Type B pancreatic cell (in vitro differentiated cells): ENCODE results near the gene ZNF226. TPM values are rescaled to one million over a fixed set of nuclear protein-coding genes. Genes with fewer than 3 reads are reported as not detected.

ENCODE experiments used
- DNase-seq: peaks from one replicate; pipeline ENCODE4 v3.0.0; 2021; ENCODE audit warnings: mixed read lengths; ENCODE audit not compliant: unreplicated experiment; ENCODE audit errors: extremely low spot score
- H3K27ac Mint-ChIP-seq: 2 replicates; pipeline ENCODE4 v1.8.0; 2021; ENCODE audit warnings: mild to moderate bottlenecking, mixed read lengths
- H3K27me3 Mint-ChIP-seq: 2 replicates; pipeline ENCODE4 v1.8.0; 2021; ENCODE audit warnings: mixed read lengths
- H3K36me3 Mint-ChIP-seq: 2 replicates; pipeline ENCODE4 v1.8.0; 2021; ENCODE audit warnings: mixed read lengths
- H3K4me1 Mint-ChIP-seq: one replicate; pipeline ENCODE4 v1.8.0; 2021; ENCODE audit warnings: mixed read lengths; ENCODE audit not compliant: unreplicated experiment
- H3K4me3 Mint-ChIP-seq: 2 replicates; pipeline ENCODE4 v1.8.0; 2021; ENCODE audit warnings: mild to moderate bottlenecking, mixed read lengths
- H3K9me3 Mint-ChIP-seq: 2 replicates; pipeline ENCODE4 v1.8.0; 2021; ENCODE audit warnings: mixed read lengths
- total RNA-seq: library from RNA; stranded (reverse); gene quantifications from 2 replicates; pipeline ENCODE4 v1.2.1, GENCODE V29; 2021; ENCODE audit warnings: low replicate concordance
- TF ChIP-seq, protein P1 (sequence below): fragments of 200-600 bp; sonication (generic); conservative IDR thresholded peaks from 2 replicates; pipeline ENCODE4 v1.5.0; 2021; ENCODE audit warnings: antibody characterized with exemption, mild to moderate bottlenecking

ZNF226 gene
- total RNA-seq, 1 donor from 2014 or later, result 28.8 TPM

- peaks cover 24% of the 10 kb centered on the region for H3K9me3 Mint-ChIP-seq
- no peaks in the 10 kb centered on the region for H3K4me1 Mint-ChIP-seq
These were observed 11.7 kb downstream of the ZNF226 start for GRCh38 chr19:44176590-44176989.

GRCh38 chr19:44180968-44181367 is 16.1 kb downstream of the ZNF226 start:
- H3K36me3 Mint-ChIP-seq, result peaks cover 24% of the 10 kb centered on the region
- H3K27ac Mint-ChIP-seq, result no peak overlapping the region
- H3K9me3 Mint-ChIP-seq, result peaks cover 27% of the 10 kb centered on the region
- no peak overlapping the region for H3K4me3 Mint-ChIP-seq
- no peaks in the 10 kb centered on the region for H3K4me1 Mint-ChIP-seq
- H3K27me3 Mint-ChIP-seq, result no peaks in the 10 kb centered on the region
- no peak for DNase-seq
- TF ChIP-seq, protein P1, sequence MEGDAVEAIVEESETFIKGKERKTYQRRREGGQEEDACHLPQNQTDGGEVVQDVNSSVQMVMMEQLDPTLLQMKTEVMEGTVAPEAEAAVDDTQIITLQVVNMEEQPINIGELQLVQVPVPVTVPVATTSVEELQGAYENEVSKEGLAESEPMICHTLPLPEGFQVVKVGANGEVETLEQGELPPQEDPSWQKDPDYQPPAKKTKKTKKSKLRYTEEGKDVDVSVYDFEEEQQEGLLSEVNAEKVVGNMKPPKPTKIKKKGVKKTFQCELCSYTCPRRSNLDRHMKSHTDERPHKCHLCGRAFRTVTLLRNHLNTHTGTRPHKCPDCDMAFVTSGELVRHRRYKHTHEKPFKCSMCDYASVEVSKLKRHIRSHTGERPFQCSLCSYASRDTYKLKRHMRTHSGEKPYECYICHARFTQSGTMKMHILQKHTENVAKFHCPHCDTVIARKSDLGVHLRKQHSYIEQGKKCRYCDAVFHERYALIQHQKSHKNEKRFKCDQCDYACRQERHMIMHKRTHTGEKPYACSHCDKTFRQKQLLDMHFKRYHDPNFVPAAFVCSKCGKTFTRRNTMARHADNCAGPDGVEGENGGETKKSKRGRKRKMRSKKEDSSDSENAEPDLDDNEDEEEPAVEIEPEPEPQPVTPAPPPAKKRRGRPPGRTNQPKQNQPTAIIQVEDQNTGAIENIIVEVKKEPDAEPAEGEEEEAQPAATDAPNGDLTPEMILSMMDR, result no peak

More at GRCh38 chr19:44176590-44176989, 11.7 kb downstream of the ZNF226 start:
- Mint-ChIP-seq H3K27me3 (no peaks in the 10 kb centered on the region), H3K4me3 (no peak overlapping the region), H3K36me3 (peaks cover 67% of the 10 kb centered on the region), H3K27ac (no peak overlapping the region)
- TF ChIP-seq, protein P1, result no peak
- DNase-seq, result no peak

DNA sequence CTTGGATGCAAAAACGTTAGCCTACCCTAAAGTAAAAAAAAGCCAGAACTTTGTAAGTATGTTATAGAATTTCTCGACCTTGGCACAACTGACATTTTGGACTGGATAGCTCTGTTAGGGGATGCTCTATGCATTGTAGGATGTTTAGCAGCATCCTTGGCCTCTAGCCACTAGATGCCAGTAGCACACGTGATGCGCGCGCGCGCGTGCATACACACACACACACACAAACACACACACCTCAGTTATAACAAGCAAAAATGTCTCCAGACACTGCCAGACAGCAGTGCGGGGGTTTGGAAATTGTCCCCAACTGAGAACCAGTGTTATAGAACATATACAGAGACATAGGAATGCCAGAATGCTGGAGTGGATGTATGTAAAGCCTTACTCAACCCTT is 17.2 kb downstream of the ZNF226 start:
- TF ChIP-seq, protein P1, result no peak
- Mint-ChIP-seq H3K4me3 (no peak overlapping the region), H3K9me3 (peaks cover 16% of the 10 kb centered on the region), H3K27me3 (no peaks in the 10 kb centered on the region), H3K27ac (no peak overlapping the region), H3K4me1 (no peaks in the 10 kb centered on the region), H3K36me3 (peaks cover 12% of the 10 kb centered on the region)
- no peak for DNase-seq

DNA sequence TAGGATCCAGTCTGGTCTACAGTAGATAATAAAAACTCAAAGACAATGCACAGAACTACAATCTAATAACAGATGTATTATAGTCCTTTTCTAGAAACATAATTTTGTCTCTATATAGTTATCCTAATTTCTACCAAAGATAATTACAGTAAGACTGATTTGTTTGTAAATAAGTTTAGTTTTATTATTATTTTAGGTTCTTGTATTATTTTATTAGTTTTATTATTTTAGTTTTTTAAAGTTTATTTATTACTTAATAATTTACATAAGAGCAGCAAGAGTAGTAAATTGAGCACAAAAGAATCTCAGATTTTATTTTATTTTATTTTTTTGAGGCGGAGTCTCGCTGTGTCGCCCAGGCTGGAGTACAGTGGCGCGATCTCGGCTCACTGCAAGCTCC is 25.1 kb downstream of the ZNF226 start:
- no peak for DNase-seq
- TF ChIP-seq, protein P1, result no peak
- H3K4me1 Mint-ChIP-seq, result no peaks in the 10 kb centered on the region
- H3K27me3 Mint-ChIP-seq, result no peaks in the 10 kb centered on the region
- no peak overlapping the region for H3K4me3 Mint-ChIP-seq
- no peaks in the 10 kb centered on the region for H3K9me3 Mint-ChIP-seq
- H3K27ac Mint-ChIP-seq, result no peak overlapping the region
- H3K36me3 Mint-ChIP-seq, result peaks cover 5% of the 10 kb centered on the region

DNA sequence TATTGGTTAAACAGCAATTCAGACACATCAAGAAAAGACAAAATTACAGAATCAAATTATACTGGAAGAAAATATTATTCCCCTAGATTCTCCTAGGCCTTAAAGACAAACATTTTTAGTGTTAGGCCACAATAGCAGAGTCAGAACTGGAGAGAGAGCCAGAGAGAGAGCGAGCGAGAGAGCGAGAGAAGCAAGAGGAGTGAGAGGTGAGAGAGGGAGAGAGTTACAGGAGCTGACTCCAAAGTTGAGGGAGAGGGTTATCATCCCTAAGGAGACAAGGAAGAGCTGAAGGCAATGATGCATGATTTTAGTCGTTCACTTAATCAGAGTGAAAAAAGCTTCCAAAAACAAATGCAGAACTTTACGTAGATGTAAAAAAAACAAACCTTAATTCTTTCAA is 27.2 kb downstream of the ZNF226 start:
- TF ChIP-seq, protein P1, result no peak
- Mint-ChIP-seq H3K9me3 (no peaks in the 10 kb centered on the region), H3K4me1 (no peaks in the 10 kb centered on the region), H3K36me3 (peaks cover 13% of the 10 kb centered on the region), H3K27me3 (no peaks in the 10 kb centered on the region), H3K4me3 (no peak overlapping the region), H3K27ac (no peak overlapping the region)
- no peak for DNase-seq

- Mint-ChIP-seq H3K36me3 (peaks cover 12% of the 10 kb centered on the region), H3K27ac (no peak overlapping the region), H3K27me3 (no peaks in the 10 kb centered on the region), H3K4me1 (no peaks in the 10 kb centered on the region), H3K9me3 (no peaks in the 10 kb centered on the region), H3K4me3 (no peak overlapping the region)
- TF ChIP-seq, protein P1, result no peak
- no peak for DNase-seq
These were observed 31.9 kb downstream of the ZNF226 start for GRCh38 chr19:44196772-44197171.
